WTC11 (cell line): Measurements from ENCODE around the gene CD72. TPM values are rescaled to one million over a fixed set of nuclear protein-coding genes. Genes with fewer than 3 reads are reported as not detected.

Source experiments
- ATAC-seq: fragments of 200-7000 bp; cut with Tn5 transposase; 2 replicates; pipeline ENCODE4 v1.10.0; 2021; ENCODE audit warnings: mild to moderate bottlenecking, moderate library complexity
- CTCF ChIA-PET: fragments of 300-600 bp; sonication (Branson Sonifier 250); formaldehyde crosslinking; loops from one replicate; lab custom pipeline; 2021; ENCODE audit warnings: antibody characterized with exemption; lab: Charles Lee
- POLR2A ChIA-PET: fragments of 350-600 bp; sonication (Branson Sonifier 250); formaldehyde crosslinking; loops from one replicate; lab custom pipeline; 2021; ENCODE audit warnings: antibody characterized with exemption; lab: Charles Lee
- DNase-seq: peaks from one replicate; pipeline ENCODE4 v3.0.0; 2021; ENCODE audit warnings: low spot score
- H3K27ac Mint-ChIP-seq: 2 replicates; pipeline ENCODE4 v1.8.0; 2021; ENCODE audit warnings: mixed read lengths
- H3K27me3 Mint-ChIP-seq: 2 replicates; pipeline ENCODE4 v1.8.0; 2021; ENCODE audit warnings: low read depth, mild to moderate bottlenecking, moderate library complexity, mixed read lengths
- H3K36me3 Mint-ChIP-seq: 2 replicates; pipeline ENCODE4 v1.8.0; 2021; ENCODE audit warnings: mixed read lengths
- H3K4me1 Mint-ChIP-seq: 2 replicates; pipeline ENCODE4 v1.8.0; 2022; ENCODE audit warnings: mixed read lengths
- H3K4me3 Mint-ChIP-seq: 2 replicates; pipeline ENCODE4 v1.8.0; 2021; ENCODE audit warnings: mild to moderate bottlenecking, moderate library complexity, mixed read lengths
- H3K9me3 Mint-ChIP-seq: 2 replicates; pipeline ENCODE4 v1.8.0; 2021; ENCODE audit warnings: mixed read lengths
- ELF4 ChIP-seq: sonication (generic); formaldehyde crosslinking; IDR thresholded peaks from 2 replicates; pipeline ENCODE4 v1.8.1; 2022; ENCODE audit warnings: low read depth, mild to moderate bottlenecking, moderate library complexity, missing genetic modification reagents
- ESRRA ChIP-seq: sonication (generic); formaldehyde crosslinking; IDR thresholded peaks from 2 replicates; pipeline ENCODE4 v1.8.1; 2022; ENCODE audit warnings: mild to moderate bottlenecking, missing genetic modification reagents, borderline replicate concordance
- FOXJ3 ChIP-seq: sonication (generic); formaldehyde crosslinking; IDR thresholded peaks from 2 replicates; pipeline ENCODE4 v1.9.0; 2021; ENCODE audit warnings: missing genetic modification reagents, mild to moderate bottlenecking, borderline replicate concordance
- IRF2 ChIP-seq: sonication (generic); formaldehyde crosslinking; IDR thresholded peaks from 2 replicates; pipeline ENCODE4 v1.8.0; 2022; ENCODE audit warnings: low read depth, missing genetic modification reagents, borderline replicate concordance
- NR3C1 ChIP-seq: sonication (generic); formaldehyde crosslinking; conservative IDR thresholded peaks from 2 replicates; pipeline ENCODE4 v1.8.1; 2023; ENCODE audit warnings: low read depth, mild to moderate bottlenecking, missing genetic modification reagents
- RORB ChIP-seq: fragments of 250-450 bp; sonication (Bioruptor Pico); IDR thresholded peaks from 2 replicates; pipeline ENCODE4 v1.9.0; 2021; ENCODE audit warnings: mild to moderate bottlenecking
- SOX15 ChIP-seq: fragments of 250-450 bp; sonication (Bioruptor Pico); IDR thresholded peaks from 2 replicates; pipeline ENCODE4 v1.9.0; 2021; ENCODE audit warnings: mild to moderate bottlenecking
- TEAD4 ChIP-seq: sonication (generic); formaldehyde crosslinking; IDR thresholded peaks from 2 replicates; pipeline ENCODE4 v1.8.0; 2022; ENCODE audit warnings: mild to moderate bottlenecking, missing genetic modification reagents
- ZNF396 ChIP-seq: fragments of 250-450 bp; sonication (Bioruptor Pico); IDR thresholded peaks from 2 replicates; pipeline ENCODE4 v1.8.0; 2021; ENCODE audit warnings: mild to moderate bottlenecking, moderate library complexity, borderline replicate concordance
- total RNA-seq: library from RNA; stranded (reverse); gene quantifications from 3 replicates; pipeline ENCODE4 v1.2.3, GENCODE V29; 2021
- TF ChIP-seq, protein P1 (sequence below): sonication (generic); formaldehyde crosslinking; IDR thresholded peaks from 2 replicates; pipeline ENCODE4 v1.8.0; 2022; ENCODE audit warnings: missing genetic modification reagents
- TF ChIP-seq, protein P2 (sequence below): sonication (generic); formaldehyde crosslinking; IDR thresholded peaks from 2 replicates; pipeline ENCODE4 v1.8.1; 2022; ENCODE audit warnings: low read depth, mild to moderate bottlenecking, moderate library complexity, missing genetic modification reagents, borderline replicate concordance
- TF ChIP-seq, protein P3 (sequence below): sonication (generic); formaldehyde crosslinking; IDR thresholded peaks from 2 replicates; pipeline ENCODE4 v1.8.1; 2022; ENCODE audit warnings: mild to moderate bottlenecking, missing genetic modification reagents, moderate library complexity, borderline replicate concordance
- TF ChIP-seq, protein P4 (sequence below): fragments of 250-450 bp; sonication (Bioruptor Pico); IDR thresholded peaks from 2 replicates; pipeline ENCODE4 v1.9.0; 2021; ENCODE audit warnings: mild to moderate bottlenecking, borderline replicate concordance
- TF ChIP-seq, protein P5 (sequence below): sonication (generic); formaldehyde crosslinking; IDR thresholded peaks from 2 replicates; pipeline ENCODE4 v1.8.0; 2022; ENCODE audit warnings: mild to moderate bottlenecking, missing genetic modification reagents
- TF ChIP-seq, protein P6 (sequence below): sonication (generic); formaldehyde crosslinking; IDR thresholded peaks from 2 replicates; pipeline ENCODE4 v1.8.1; 2023; ENCODE audit warnings: mild to moderate bottlenecking, missing genetic modification reagents
- TF ChIP-seq, protein P7 (sequence below): sonication (generic); formaldehyde crosslinking; IDR thresholded peaks from 2 replicates; pipeline ENCODE4 v1.8.1; 2023; ENCODE audit warnings: mild to moderate bottlenecking, missing genetic modification reagents

Gene CD72
- total RNA-seq, 1 experiment from 2014 or later: 2.9 TPM

DNA sequence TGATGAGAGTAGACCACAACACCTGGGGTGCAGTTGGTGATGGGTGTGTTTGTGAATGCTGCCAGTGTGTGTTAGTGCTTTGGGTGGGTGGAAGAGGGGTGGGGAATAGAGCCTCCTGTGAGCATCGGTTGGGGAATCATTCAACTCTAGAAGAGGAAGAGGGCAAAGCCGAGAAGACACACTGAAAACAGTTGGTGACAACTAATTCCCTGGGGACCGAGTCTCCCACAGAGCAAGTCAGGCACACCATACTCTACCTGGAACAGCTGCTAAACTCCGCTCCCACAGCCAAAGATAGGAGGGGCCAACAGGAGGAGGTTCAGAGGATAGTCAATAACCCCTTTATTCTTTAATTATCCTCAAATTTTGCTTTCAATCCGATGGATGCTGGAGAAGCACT lies 48.3 kb upstream of the CD72 start:
- no peak for DNase-seq
- H3K27me3 Mint-ChIP-seq: no peaks in the 10 kb centered on the region; the same call in 1 of the 2 replicates
- peaks cover 7% of the 10 kb centered on the region for H3K9me3 Mint-ChIP-seq
- ATAC-seq: no peak
- peaks cover 24% of the 10 kb centered on the region for H3K4me1 Mint-ChIP-seq
- POLR2A ChIA-PET: no interaction called here
- H3K4me3 Mint-ChIP-seq: no peak overlapping the region
- no peak overlapping the region for H3K27ac Mint-ChIP-seq
- H3K36me3 Mint-ChIP-seq: peaks cover 18% of the 10 kb centered on the region
- CTCF ChIA-PET: interaction anchor here (2.9 to 3.8 kb wide), 2 partner anchors 10 to 55 kb away, joined by 18 to 41 read pairs; no protein-coding TSS in a partner anchor
- TF ChIP-seq TEAD4 (CRISPR knock-in tag) (no peak), IRF2 (CRISPR knock-in tag) (no peak), ELF4 (CRISPR knock-in tag) (no peak), ESRRA (CRISPR knock-in tag) (no peak), SOX15 (CRISPR knock-in tag) (no peak), NR3C1 (no peak), RORB (CRISPR knock-in tag) (no peak)
- TF ChIP-seq, protein P1, sequence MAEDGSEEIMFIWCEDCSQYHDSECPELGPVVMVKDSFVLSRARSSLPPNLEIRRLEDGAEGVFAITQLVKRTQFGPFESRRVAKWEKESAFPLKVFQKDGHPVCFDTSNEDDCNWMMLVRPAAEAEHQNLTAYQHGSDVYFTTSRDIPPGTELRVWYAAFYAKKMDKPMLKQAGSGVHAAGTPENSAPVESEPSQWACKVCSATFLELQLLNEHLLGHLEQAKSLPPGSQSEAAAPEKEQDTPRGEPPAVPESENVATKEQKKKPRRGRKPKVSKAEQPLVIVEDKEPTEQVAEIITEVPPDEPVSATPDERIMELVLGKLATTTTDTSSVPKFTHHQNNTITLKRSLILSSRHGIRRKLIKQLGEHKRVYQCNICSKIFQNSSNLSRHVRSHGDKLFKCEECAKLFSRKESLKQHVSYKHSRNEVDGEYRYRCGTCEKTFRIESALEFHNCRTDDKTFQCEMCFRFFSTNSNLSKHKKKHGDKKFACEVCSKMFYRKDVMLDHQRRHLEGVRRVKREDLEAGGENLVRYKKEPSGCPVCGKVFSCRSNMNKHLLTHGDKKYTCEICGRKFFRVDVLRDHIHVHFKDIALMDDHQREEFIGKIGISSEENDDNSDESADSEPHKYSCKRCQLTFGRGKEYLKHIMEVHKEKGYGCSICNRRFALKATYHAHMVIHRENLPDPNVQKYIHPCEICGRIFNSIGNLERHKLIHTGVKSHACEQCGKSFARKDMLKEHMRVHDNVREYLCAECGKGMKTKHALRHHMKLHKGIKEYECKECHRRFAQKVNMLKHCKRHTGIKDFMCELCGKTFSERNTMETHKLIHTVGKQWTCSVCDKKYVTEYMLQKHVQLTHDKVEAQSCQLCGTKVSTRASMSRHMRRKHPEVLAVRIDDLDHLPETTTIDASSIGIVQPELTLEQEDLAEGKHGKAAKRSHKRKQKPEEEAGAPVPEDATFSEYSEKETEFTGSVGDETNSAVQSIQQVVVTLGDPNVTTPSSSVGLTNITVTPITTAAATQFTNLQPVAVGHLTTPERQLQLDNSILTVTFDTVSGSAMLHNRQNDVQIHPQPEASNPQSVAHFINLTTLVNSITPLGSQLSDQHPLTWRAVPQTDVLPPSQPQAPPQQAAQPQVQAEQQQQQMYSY (CRISPR knock-in tag): no peak
- TF ChIP-seq, protein P2, sequence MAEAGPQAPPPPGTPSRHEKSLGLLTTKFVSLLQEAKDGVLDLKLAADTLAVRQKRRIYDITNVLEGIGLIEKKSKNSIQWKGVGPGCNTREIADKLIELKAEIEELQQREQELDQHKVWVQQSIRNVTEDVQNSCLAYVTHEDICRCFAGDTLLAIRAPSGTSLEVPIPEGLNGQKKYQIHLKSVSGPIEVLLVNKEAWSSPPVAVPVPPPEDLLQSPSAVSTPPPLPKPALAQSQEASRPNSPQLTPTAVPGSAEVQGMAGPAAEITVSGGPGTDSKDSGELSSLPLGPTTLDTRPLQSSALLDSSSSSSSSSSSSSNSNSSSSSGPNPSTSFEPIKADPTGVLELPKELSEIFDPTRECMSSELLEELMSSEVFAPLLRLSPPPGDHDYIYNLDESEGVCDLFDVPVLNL: no peak
- TF ChIP-seq, protein P3, sequence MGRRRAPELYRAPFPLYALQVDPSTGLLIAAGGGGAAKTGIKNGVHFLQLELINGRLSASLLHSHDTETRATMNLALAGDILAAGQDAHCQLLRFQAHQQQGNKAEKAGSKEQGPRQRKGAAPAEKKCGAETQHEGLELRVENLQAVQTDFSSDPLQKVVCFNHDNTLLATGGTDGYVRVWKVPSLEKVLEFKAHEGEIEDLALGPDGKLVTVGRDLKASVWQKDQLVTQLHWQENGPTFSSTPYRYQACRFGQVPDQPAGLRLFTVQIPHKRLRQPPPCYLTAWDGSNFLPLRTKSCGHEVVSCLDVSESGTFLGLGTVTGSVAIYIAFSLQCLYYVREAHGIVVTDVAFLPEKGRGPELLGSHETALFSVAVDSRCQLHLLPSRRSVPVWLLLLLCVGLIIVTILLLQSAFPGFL (CRISPR knock-in tag): no peak
- TF ChIP-seq, protein P4, sequence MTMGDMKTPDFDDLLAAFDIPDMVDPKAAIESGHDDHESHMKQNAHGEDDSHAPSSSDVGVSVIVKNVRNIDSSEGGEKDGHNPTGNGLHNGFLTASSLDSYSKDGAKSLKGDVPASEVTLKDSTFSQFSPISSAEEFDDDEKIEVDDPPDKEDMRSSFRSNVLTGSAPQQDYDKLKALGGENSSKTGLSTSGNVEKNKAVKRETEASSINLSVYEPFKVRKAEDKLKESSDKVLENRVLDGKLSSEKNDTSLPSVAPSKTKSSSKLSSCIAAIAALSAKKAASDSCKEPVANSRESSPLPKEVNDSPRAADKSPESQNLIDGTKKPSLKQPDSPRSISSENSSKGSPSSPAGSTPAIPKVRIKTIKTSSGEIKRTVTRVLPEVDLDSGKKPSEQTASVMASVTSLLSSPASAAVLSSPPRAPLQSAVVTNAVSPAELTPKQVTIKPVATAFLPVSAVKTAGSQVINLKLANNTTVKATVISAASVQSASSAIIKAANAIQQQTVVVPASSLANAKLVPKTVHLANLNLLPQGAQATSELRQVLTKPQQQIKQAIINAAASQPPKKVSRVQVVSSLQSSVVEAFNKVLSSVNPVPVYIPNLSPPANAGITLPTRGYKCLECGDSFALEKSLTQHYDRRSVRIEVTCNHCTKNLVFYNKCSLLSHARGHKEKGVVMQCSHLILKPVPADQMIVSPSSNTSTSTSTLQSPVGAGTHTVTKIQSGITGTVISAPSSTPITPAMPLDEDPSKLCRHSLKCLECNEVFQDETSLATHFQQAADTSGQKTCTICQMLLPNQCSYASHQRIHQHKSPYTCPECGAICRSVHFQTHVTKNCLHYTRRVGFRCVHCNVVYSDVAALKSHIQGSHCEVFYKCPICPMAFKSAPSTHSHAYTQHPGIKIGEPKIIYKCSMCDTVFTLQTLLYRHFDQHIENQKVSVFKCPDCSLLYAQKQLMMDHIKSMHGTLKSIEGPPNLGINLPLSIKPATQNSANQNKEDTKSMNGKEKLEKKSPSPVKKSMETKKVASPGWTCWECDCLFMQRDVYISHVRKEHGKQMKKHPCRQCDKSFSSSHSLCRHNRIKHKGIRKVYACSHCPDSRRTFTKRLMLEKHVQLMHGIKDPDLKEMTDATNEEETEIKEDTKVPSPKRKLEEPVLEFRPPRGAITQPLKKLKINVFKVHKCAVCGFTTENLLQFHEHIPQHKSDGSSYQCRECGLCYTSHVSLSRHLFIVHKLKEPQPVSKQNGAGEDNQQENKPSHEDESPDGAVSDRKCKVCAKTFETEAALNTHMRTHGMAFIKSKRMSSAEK (CRISPR knock-in tag): no peak

DNA sequence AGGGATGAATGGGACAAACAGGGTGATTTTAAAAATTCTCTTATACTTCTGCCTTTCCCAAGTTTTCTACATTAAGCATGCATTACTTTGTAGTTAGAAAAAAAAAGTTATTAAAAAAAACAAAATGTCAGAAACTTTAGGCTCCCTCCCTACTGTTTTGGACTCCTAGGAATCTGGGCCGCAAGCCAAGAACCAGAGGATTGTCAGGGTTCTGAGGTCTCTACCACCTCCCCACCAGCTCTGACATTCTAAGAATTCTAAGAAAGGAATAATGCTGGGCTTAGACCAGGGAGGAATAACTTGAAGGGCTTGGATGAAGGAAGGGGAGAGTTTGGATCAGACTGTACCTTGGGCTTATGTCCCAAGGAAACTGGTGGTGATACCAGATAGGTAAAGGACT lies 47.8 kb upstream of the CD72 start:
- ChIA-PET POLR2A (interaction anchor here (2.7 kb wide), 1 partner anchor 14 kb away, joined by 9 read pairs; no protein-coding TSS in a partner anchor), CTCF (interaction anchor here (1.7 to 10.2 kb wide), 9 partner anchors 10 to 216 kb away, joined by 4 to 127 read pairs (median 14); partner anchors contain the start of genes TESK1 and TPM2)
- H3K36me3 Mint-ChIP-seq: peaks cover 21% of the 10 kb centered on the region
- TF ChIP-seq, protein P5, sequence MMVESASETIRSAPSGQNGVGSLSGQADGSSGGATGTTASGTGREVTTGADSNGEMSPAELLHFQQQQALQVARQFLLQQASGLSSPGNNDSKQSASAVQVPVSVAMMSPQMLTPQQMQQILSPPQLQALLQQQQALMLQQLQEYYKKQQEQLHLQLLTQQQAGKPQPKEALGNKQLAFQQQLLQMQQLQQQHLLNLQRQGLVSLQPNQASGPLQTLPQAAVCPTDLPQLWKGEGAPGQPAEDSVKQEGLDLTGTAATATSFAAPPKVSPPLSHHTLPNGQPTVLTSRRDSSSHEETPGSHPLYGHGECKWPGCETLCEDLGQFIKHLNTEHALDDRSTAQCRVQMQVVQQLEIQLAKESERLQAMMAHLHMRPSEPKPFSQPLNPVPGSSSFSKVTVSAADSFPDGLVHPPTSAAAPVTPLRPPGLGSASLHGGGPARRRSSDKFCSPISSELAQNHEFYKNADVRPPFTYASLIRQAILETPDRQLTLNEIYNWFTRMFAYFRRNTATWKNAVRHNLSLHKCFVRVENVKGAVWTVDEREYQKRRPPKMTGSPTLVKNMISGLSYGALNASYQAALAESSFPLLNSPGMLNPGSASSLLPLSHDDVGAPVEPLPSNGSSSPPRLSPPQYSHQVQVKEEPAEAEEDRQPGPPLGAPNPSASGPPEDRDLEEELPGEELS: no peak
- TF ChIP-seq, protein P6, sequence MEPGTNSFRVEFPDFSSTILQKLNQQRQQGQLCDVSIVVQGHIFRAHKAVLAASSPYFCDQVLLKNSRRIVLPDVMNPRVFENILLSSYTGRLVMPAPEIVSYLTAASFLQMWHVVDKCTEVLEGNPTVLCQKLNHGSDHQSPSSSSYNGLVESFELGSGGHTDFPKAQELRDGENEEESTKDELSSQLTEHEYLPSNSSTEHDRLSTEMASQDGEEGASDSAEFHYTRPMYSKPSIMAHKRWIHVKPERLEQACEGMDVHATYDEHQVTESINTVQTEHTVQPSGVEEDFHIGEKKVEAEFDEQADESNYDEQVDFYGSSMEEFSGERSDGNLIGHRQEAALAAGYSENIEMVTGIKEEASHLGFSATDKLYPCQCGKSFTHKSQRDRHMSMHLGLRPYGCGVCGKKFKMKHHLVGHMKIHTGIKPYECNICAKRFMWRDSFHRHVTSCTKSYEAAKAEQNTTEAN (CRISPR knock-in tag): no peak
- TF ChIP-seq, protein P2: no peak
- TF ChIP-seq, protein P7, sequence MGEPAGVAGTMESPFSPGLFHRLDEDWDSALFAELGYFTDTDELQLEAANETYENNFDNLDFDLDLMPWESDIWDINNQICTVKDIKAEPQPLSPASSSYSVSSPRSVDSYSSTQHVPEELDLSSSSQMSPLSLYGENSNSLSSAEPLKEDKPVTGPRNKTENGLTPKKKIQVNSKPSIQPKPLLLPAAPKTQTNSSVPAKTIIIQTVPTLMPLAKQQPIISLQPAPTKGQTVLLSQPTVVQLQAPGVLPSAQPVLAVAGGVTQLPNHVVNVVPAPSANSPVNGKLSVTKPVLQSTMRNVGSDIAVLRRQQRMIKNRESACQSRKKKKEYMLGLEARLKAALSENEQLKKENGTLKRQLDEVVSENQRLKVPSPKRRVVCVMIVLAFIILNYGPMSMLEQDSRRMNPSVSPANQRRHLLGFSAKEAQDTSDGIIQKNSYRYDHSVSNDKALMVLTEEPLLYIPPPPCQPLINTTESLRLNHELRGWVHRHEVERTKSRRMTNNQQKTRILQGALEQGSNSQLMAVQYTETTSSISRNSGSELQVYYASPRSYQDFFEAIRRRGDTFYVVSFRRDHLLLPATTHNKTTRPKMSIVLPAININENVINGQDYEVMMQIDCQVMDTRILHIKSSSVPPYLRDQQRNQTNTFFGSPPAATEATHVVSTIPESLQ (CRISPR knock-in tag): no peak
- no peak for TF ChIP-seq ZNF396
- TF ChIP-seq FOXJ3 (CRISPR knock-in tag): no peak
- H3K4me3 Mint-ChIP-seq: no peak overlapping the region
- ATAC-seq (no peak), DNase-seq (no peak)
- H3K27ac Mint-ChIP-seq: no peak overlapping the region
- peaks cover 24% of the 10 kb centered on the region for H3K4me1 Mint-ChIP-seq
- H3K27me3 Mint-ChIP-seq: no peaks in the 10 kb centered on the region; the same call in 1 of the 2 replicates
- peaks cover 7% of the 10 kb centered on the region for H3K9me3 Mint-ChIP-seq
